Tracheal epithelial cell (primary cell): ENCODE data around the gene MED28. TPM values are rescaled to one million over a fixed set of nuclear protein-coding genes. Genes with fewer than 3 reads are reported as not detected.

ENCODE experiments used
- total RNA-seq: library from RNA; depleted of rRNA; stranded (reverse); fragments of >200 nt; gene quantifications from 2 replicates; pipeline ENCODE4 v1.2.1, GENCODE V29; 2014

The MED28 gene, protein sequence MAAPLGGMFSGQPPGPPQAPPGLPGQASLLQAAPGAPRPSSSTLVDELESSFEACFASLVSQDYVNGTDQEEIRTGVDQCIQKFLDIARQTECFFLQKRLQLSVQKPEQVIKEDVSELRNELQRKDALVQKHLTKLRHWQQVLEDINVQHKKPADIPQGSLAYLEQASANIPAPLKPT
- 5.1 and 5.5 TPM in 2 replicates for total RNA-seq

DNA sequence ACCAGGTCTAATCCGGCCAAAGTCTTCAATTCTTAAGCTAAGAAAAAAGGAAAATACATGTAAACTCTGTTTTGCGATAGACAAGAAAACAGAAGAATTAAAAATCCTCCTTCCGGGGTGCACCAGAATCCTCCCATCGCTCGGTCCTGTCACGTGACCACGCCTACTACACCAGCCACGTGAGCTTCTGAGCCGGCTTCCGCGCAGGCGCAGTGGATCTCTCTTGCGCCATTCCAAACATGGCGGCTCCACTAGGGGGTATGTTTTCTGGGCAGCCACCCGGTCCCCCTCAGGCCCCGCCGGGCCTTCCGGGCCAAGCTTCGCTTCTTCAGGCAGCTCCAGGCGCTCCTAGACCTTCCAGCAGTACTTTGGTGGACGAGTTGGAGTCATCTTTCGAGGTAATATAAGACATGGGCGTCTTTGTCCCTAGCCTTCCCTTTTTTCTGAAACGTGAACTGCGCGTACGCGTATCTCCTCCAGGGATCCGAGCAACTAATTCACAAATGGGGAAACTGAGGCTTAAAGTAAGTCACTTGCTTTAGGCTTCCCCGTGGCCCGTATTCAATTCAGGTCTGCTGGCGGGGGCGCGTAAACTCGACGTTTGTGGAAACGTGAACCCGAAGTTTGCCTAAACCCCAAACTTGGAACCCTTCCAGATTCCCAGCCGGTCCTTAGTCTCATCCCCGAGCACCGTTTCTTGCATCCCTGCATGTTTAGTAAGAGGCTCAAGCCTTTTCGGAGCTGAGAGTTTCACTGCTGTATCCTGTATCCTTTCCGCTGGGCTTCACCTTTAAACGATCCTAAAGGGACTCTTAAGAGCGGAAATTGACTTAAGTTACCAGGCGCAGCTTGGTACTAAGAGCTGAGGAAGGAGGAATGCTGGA lies at the start of gene MED28:
Gene MED28, plus strand, starts transcription at position 226 of the 884 bp plus-strand sequence. Its CDS starts 14 bp downstream, at position 240.

DNA sequence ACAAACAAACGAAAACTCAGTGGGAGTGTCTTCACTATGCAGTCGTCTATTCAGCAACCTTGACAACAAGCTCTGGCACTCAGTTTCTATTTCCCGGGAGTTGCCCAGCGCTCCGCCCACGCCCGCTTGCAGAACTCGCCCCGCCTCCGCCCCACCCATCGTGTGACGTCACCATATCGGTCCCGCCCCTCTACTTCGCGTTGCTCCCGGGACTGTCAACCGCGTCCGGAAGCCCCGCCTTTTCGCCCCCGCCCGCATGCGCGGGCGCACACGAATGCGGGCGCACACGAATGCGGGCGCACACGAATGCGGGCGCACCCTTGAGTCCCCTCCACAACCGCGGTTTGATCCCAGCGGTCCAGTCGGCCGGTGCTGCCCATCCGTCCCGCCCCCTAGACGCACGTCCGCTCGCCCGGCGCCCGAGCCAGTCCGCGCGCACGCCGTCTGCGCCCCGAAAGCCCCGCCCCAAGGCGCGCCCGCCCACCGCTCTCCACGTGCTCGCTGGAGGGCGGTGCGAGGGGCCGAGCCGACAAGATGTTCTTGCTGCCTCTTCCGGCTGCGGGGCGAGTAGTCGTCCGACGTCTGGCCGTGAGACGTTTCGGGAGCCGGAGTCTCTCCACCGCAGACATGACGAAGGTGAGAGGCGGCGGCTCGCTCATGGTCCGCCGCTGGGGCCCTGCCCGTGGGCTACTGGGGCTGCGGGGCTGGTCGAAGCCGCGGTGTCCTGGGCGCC lies 37.3 kb upstream of the MED28 start, which contains the start of gene LAP3:
Gene LAP3, plus strand, starts transcription at position 267 of the 733 bp plus-strand sequence. Its CDS starts 268 bp downstream, at position 535.

Other genes with a start within 250 kb of the MED28 start
- 2.6 and 9.9 TPM in 2 replicates for gene QDPR, start 102.6 kb upstream of the MED28 start, total RNA-seq
- not detected in 2 replicates for gene CLRN2, start 99.5 kb upstream of the MED28 start, total RNA-seq
- 82.1 and 98.3 TPM in 2 replicates for gene LAP3, start 37.4 kb upstream of the MED28 start, total RNA-seq
- not detected in 2 replicates for gene FAM184B, start 167.0 kb downstream of the MED28 start, total RNA-seq
- 19.2 and 21.7 TPM in 2 replicates for gene DCAF16, start 196.1 kb downstream of the MED28 start, total RNA-seq
- gene NCAPG, start 196.3 kb downstream of the MED28 start, total RNA-seq = 0.64 and 3.4 TPM in 2 replicates